LHCN-M2 (cell line): Measurements from ENCODE around the gene UHRF2. TPM values are rescaled to one million over a fixed set of nuclear protein-coding genes. Genes with fewer than 3 reads are reported as not detected.
"Not testable (repeated sequence)": the region's sequence is repeated elsewhere in the genome, so short reads cannot be mapped to it uniquely, and the experiment has no call there.

Experiments
- DNase-seq: peaks from one replicate; pipeline ENCODE4 v3.0.0-alpha.2; 2012; ENCODE audit warnings: low read depth
- total RNA-seq: library from RNA; depleted of rRNA; stranded (reverse); fragments of >200 nt; gene quantifications from 2 replicates; pipeline ENCODE4 v1.2.3, GENCODE V29; 2014

Gene UHRF2
- total RNA-seq, 1 experiment from 2014 or later = 102 TPM

DNA sequence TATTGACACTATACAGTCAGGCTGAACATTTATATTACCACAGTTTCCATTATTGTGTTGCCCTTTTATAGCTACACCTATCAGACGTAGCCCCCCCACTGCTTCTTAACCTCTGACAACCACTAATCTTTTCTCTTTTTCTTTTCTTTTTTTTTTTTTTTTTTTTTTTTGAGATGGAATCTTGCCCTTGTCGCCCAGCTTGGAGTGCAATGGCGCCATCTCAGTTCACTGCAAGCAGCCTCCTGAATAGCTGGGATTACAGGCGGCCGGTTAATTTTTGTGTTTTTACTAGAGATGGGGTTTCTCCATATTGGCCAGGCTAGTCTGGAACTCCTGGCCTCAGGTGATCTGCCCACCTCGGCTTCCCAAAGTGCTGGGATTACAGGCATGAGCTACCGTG, 75.4 kb downstream of the UHRF2 start:
- DNase-seq = no peak

DNA sequence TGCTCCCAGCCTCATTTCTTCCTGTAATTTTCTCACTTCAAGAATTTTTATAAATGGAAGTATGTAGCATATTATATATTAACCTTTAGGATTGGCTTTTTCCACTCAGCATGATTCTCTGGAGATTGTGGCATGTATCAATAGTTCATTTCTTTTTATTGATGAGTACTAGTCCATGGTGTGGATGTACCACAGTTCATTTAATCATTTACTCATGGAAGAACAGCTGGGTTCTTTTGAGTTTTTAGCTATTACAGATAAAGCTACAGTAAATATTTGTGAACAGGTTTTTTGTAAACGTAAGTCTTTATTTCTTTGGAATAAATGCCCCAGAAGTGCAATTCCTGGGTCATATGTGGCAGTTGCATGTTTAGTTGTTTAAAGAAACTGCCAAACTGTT, 76.1 kb downstream of the UHRF2 start:
- DNase-seq = no peak

DNA sequence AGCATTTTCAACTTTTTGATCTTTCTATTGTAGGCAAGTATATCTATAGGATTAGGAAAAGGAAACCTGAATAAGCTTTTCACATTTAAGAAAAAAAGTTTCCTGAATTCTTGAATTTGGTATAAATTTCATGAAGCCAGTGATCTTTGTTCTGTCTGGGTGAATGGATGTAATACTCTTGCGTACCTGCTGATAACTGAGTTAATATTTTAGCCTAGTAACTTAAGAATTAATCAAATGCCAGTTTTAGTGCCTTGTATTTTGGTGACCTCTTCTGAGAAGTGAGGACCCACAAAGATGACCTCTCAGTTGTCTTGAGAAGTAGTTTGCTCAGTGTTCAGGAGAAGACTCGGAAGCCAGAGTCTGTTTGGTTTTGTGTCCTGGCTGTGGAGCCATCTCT, 77.9 kb downstream of the UHRF2 start:
- DNase-seq = no peak

DNA sequence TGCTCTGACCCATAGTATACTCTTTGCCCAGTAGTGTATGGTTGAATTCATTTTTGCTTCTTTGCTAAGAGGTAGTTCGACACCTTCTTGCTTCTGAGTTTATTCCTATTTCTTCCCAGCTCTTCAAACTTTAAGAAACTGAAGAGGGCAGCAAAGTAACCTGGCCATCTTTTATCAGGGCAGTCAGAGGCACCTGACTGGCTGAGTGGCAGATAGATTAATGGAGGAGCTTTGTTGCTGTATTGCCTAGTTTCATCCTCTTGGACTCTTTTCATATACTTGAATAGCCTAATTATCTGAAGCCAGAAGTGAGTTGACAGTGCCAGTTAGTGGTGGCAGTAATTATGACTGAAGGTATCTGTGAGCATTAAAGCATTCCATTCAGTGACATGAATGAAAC, 82.5 kb downstream of the UHRF2 start:
- no peak for DNase-seq

DNA sequence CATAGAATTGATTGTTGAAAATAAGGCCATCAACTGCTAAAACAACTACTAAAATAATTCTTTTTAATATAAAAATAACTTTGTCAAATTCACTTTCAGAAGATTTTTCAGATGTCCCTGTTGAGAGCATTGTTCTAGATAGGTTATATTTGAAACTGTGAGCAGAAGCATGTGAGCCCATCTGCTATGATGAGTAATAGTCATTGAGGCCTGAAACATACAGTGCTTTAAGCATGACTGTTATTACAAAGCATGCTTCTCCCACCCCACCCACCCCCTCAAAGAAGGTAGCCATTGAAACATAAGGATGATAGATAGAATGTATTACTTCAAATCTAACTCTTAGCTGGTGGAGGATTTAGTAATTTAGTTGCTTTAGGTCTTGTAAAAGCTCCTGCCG, 86.0 kb downstream of the UHRF2 start:
- DNase-seq = peak; percentile 60

DNA sequence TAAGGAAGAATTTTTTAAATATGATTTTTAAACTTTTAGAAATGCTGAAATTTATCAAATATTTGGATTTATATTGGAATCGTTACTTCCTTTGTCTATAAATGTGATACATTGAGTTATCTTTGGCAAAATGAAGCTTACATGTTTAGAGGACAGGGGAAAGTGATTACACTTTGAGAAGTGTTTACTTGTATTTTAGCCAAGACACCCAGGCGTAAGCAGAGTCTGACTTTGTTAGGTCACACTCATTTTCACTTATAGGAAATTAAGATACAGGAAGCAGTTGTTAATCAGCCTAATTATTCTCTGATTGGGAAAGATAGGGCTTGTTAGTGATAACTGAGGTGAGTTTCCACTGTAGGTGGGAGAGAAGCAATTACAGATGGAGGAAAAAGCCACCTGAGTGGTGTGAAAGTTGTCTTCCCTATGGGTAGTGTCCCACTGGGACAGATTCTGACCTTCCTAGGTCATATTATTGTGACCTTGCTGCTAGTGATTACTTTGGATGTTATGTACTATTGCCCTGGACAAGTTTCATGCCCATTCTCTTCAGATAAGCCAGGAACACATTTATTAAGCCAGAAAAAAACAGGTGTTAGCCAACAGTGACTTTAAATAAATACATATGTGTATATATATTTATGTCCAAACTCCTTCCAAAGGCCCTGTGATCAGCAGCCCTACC, 88.7 kb downstream of the UHRF2 start:
- no peak for DNase-seq

DNA sequence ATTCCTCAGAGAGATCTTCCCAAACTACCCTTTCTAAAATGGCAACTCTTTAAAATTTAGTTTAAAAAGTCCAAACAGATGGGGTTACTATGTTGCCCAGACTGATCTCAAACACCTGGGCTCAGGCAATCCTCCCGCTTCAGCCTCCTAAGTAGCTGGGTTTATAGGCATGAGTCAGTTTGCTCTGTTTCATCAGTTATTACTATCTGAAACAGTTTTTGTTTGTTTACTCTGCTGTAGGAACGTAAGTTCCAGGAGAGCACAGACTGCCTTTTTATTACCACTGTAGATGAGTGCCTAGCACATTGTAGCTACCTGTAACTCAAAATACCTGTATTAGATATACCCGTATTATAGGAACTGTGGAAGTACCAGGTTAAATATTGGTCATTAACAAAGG, 89.4 kb downstream of the UHRF2 start:
- peak; percentile 17 for DNase-seq

DNA sequence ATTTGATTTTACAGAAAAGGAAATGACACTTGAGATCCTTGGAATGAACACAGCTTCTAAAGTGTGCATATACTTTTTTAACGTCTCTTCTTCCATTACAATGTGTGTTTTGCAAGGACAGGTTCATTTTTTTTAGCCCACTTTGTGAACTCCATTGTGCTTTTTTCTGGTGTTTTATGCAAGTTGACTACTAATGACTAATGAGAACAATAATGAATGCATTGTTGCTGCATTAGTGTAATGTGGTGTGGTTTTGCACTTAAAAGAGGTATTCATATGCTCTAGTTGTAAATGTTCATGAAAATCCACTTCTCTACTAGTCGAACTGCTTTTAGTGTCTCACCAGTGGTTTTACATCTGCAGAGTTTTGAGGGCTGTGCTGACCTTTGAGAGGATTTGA, 93.6 kb downstream of the UHRF2 start:
- peak; percentile 57 for DNase-seq

DNA sequence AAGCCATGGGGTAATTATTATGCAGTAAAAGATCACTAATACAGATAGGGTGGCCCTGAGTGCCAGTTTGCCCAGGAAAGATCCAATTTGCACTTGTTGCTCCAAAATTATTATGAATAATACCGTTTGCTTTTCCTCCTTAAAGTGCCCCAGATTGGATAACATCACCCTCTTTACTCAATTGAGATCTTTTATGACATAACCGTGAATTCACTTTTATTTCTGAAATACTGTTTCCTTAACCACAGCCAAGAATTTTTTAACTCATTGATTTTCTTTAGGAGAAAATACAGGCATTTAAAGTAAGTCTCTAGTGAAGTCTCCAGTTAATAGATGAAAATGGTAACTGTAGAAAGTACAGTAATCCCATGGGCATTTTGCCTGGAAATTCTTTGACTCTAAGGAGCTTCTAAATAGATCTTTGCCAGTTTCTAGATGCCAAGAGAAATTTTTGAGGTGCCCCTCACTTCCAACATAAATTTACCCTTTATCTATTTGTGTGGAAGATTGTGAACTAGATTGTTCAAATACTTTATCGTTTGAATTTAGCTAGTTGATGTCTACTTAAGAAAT, 99.2 kb downstream of the UHRF2 start:
- peak; percentile 29 for DNase-seq

DNA sequence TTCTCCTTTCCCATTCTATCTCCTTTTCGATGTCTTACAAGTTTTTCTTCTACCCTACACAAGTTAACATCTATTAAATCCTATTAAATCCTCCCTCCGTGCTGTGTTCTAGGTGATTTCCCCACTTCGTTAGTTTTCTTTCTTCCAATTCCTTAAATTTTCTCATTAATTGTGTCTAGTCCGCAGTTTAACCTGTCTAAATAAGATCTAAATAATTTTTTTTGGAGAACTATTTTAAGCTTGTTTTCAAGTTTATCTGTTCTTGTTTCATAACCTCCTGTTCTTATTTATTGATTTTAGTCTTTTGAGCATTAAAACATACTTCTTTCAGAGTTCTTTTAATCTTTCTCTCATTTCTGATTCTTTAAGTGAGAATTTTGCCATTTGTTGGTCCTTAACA, 109.3 kb downstream of the UHRF2 start:
- no peak for DNase-seq

DNA sequence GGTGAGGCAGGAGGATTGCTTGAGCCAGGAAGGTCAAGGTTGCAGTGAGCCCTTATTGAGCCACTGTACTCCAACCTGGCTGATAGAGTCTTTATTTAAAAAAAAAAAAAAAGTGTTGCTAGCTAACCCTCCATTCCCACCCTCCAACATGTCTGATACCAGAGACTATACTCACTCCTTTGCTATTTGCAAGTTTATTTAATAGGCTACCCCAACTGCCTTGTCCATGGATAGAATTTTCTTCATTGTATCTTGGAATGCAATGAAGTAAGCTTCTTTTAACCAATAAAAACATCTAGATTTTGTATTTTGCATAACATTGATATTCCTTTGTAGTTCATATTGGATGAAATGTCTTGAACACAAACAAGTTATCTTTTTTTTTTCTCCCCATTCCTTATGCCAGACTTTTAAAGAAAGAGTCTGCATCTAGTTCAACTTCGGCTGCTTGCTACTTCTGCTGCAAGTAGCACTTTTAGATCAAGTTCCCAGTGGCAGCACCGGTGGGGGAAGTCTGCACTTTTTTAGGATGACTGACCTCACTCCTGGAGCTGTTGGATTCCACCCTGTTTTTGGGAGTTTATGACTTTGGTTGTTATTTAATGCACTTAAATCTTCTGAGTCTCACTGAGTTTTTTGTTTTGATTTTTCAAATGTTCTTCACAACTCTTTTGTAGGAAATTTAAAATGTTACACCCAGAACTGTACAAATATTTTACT, 112.5 kb downstream of the UHRF2 start:
- no peak for DNase-seq

DNA sequence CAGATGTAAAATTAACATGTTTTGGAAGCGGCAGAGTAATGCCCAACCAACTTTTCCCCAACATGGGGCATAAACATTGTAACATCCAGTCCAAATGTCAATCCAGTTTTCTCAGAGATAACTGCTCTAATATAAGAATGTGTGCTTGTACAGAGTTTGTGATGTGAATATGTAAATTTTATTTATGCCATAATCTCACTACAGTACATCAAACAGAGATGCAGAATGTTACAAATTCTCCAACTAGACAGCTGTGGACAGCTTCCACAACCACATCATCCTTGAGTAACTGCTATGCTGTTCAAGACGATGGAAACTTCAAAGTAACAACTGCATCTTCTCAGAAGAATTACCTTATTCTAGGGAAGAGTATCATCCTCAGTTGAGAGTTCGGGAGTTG, 122.6 kb downstream of the UHRF2 start:
- no peak for DNase-seq

DNA sequence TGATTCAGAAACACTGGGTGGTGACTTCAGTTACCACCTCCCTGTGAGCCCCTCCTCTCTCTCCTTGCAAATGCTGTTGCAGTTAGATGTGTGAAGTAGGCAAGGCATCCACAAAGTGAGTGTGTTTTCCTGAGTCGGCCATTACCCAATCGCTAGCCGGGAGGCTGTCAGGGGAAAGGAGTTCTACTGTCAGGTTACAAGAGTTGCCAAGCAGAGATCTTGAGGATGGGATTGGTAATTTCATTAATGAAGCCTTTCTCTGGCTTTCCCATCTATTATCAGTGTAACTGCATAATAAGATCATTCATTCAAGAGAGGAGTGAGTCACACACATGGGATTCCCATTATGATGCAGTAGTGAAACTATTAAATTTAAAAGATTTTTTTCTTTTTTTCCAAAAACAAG, 125.7 kb downstream of the UHRF2 start:
- DNase-seq = peak; percentile 51

DNA sequence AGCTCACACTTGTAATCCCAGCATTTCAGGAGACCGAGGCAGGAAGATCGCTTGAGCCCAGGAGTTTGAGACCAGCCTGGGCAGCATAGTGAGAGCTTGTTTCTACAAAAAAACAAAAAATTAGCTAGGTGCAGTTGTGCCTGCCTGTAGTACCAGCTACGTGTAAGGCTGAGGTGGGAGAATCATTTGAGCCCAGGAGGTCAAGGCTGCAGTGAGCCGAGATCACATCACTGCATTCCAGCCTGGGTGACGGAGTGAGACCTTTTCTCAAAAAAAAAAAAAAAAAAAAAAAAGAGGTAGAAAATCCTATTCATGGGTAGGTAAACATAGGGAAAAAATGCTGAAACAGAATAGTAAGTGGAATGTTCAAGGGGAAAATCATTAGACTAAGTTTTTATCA, 129.6 kb downstream of the UHRF2 start:
- not testable (repeated sequence) for DNase-seq

DNA sequence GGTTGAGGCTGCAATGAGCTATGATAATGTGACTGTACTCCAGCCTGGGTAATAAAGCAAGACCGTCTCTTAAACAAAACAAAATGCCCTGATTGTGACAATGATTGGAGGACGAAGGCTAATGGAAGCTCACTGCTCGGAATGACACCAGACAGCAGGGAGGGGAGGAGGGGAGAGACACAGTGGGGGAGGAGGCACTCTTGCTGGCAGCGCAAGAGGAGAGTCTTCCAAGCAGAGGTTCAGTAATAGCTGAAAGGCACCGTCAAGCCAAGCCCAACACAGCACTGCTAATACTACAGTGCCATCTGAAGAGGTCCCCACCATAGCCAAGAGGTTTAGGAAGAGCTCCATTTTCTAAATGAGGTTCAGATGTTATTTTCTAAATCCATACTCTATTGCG, 130.2 kb downstream of the UHRF2 start:
- DNase-seq = no peak

DNA sequence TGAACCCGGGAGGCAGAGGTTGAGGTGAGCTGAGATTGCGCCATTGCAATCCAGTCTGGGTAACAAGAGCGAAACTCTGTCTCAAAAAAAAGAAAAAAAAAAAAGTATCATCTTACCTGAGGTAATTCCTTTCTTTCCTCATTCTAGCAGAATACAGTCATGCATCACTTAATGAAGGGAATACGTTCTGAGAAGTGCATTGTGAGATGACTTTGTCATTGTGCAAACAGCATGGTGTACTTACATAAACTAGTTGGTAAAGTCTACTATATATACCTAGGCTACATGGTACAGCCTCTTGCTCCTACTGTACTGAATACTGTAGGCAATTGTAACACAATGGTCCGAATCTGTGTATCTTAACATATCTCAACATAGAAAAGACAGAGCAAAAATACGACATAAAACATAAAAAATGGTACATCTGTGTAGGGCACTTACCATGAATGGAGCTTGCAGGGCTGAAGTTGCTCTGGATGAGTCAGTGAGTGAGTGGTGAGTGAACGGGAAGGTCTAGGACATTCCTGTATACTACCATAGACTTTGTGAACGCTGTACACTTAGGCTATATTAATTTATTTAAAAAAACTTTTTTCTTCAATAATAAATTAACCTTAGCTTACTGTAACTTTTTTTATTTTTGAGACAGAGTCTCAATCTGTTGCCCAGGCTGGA, 132.2 kb downstream of the UHRF2 start:
- no peak for DNase-seq

DNA sequence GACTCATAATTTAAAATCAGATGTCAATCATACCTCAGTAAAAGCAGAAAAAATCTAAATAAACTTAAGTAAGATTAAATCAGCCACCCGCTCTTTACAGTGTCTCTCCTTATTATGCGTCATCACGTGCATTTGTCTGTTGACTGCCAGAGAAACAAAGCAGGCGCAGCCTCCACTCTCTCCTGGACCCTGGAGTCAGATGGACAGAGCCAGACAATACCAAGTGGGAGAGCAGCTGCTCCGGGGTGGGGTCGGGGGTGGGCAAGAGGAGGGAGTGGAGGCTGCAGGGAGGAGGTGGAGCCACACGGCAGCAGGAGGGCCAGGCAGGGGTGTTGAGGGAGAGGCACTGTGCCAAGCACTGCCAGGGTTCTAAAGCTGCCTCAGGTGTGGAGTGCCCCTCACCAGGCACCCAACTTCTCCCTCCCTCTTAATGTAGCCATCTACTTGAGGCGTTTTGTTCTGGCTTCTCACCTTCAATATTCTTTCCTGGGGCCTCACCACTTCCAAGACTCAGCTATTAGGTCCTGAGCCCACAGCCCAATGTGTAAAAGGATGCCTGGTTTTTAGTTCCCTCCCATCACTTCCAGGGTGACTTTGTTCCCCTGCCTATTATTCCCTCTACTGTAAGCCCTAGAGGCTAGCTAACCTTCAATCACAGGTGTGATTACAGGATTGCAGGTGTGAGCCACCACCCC, 136.3 kb downstream of the UHRF2 start:
- peak; percentile 48 for DNase-seq

DNA sequence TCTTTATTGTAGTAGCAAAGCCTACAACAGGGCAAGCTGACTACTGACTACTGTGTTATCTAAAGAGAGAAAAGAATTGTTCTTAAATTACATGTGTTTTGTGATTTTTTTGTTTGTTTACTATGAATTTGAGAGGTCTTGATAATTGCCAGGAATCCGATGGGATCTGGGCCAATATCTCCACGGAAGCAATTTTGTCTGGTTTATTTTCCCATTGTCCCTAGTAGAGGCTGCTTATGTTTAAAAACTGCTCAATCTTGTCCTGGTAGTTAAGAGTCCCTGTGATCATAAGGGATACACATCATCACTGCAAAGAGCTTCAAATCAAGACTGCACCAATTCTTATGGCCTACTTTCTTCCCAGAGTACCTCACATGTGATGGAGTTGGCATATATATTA, 138.1 kb downstream of the UHRF2 start:
- DNase-seq = no peak

DNA sequence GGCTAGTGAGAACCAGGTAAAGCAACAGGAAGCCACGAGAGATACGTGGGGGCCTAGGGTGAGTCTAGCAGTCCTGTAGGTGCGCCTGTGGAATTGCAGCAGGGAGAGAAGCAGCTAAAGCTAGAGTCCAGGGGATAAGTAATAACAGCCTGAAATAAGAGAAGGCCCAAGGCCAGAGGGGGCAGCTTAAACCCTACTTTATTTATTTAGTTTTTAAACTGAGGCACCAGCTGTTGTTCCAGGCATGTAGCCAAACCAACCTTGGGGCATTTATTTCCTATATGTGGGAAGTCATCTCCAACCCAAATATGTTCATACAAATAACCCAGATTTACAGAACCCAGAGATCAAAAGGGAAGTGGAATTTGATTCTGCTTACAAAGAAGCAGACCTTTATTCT, 139.0 kb downstream of the UHRF2 start:
- peak; percentile 98 for DNase-seq

DNA sequence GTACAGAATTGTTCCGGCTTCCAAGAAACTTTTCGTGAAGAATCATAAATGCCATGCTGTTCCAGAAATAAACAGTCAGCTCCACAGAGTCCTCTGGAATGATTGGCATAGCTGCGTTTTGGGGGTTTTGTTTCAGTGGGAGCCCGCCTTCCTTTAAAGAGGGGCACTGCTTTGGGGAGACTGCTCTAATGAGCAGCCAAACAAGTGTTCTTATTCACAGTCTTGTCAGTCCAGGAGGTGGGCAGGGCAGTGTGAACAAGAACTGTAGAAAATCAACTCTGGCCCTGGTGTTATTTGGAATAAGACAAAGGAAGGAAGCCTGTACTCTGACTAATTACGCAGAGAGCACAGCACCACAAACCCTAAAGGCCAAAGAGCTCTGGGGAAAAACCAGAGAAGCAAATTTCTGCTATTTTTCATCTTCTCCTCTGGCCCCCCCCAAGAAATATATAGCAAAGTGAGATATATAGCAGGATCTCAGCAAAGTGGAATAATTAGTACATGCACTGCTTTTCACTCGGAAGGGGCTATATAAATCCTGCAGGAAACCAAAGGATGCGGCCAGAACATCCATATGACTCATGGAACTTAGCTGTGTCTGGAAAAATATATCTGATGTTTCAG, 139.6 kb downstream of the UHRF2 start:
- peak; percentile 81 for DNase-seq

DNA sequence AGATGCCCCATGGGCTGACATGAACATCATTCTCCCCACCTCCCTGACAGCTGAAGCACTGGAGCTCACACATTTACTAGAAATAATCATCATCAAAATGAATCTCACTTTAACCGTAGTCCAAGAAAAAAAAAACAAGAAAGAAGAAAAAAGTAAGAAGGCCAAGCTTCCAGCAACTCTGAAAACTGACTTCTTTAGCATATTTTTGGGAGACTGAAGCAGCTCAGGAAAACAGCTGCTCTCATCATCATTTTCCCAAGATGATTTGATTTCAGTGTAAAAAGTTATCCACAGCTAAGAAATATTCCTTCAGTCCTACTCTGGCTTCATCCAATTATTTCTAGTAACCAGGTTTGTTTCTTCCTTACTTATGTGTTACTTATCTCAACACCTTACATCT, 140.9 kb downstream of the UHRF2 start:
- no peak for DNase-seq
